Suprapubic skin (tissue), 4 donors: ENCODE data around the gene AXL.

ENCODE experiments used
- POLR2A ChIP-seq, 2 donors: fragments of 450-650 bp; IDR thresholded peaks; one replicate each; pipeline ENCODE4 v1.6.1; 2017; ENCODE audit warnings: antibody characterized with exemption in 2 of 2, mild to moderate bottlenecking in 2 of 2, moderate library complexity in 2 of 2
- POLR2AphosphoS5 ChIP-seq, 3 donors: sonication (generic); formaldehyde crosslinking; IDR thresholded peaks; one replicate each; pipeline ENCODE4 v1.6.1; 2017; ENCODE audit warnings: antibody characterized with exemption in 3 of 3
- TF ChIP-seq, protein P1 (sequence below), 2 donors: fragments of 200-600 bp in 1 of 2; fragments of 450-650 bp in 1 of 2; sonication (generic) in 1 of 2; IDR thresholded peaks; one replicate each; pipeline ENCODE4 v1.5.1; 2016 to 2019; ENCODE audit warnings: antibody characterized with exemption in 2 of 2, mild to moderate bottlenecking in 1 of 2, moderate library complexity in 1 of 2

DNA sequence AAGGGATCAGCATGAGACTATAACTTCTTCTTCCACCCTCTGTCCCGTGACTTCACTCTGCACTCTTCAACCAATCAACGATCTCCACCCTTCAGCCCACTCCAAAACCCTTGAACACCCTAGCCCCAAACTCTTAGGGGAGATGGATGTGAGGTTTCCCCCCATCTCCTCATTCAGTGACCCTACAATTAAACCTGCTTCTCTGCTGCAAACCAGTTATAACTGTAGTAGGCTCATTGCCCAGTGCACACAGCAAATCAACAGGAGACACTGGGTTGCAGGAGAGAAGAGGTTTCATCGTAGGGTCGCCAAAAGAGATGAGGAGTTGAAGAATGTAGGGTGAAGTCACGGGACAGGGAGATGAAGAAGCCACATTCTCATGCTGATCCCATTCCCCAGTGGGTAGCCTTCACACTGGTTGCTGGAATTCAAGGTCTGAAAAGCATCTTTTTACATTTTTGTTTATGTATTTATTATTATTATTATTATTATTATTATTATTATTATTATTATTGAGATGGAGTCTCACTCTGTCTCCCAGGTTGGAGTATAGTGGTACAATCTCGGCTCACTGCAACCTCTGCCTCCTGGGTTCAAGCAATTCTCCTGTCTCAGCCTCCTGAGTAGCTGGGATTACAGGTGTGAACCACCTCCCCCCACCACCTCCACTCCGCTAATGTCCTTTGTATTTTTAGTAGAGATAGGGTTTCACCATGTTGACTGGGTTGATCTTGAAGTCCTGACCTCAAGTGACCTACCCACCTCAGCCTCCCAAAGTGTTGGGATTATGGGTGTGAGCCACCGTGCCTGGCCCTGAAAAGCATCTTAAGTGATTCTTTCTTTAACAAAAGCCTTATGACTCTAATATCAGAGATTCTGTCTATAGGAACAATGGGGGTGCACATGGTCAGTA is 31.8 kb upstream of the AXL start:
- TF ChIP-seq, protein P1, sequence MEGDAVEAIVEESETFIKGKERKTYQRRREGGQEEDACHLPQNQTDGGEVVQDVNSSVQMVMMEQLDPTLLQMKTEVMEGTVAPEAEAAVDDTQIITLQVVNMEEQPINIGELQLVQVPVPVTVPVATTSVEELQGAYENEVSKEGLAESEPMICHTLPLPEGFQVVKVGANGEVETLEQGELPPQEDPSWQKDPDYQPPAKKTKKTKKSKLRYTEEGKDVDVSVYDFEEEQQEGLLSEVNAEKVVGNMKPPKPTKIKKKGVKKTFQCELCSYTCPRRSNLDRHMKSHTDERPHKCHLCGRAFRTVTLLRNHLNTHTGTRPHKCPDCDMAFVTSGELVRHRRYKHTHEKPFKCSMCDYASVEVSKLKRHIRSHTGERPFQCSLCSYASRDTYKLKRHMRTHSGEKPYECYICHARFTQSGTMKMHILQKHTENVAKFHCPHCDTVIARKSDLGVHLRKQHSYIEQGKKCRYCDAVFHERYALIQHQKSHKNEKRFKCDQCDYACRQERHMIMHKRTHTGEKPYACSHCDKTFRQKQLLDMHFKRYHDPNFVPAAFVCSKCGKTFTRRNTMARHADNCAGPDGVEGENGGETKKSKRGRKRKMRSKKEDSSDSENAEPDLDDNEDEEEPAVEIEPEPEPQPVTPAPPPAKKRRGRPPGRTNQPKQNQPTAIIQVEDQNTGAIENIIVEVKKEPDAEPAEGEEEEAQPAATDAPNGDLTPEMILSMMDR (IDR thresholded peaks at IDR 0.05), result no peak
- TF ChIP-seq POLR2A (IDR thresholded peaks at IDR 0.05) (no peak), POLR2AphosphoS5 (IDR thresholded peaks at IDR 0.05) (no peak)
